Esophagus muscularis mucosa (tissue), 3 donors: ENCODE measurements around the gene NXF1.

Source experiments
- CTCF ChIP-seq, 3 experiments: fragments of 200-600 bp in 2 of 3; fragments of 450-650 bp in 1 of 3; sonication (generic) in 2 of 3; IDR thresholded peaks; one replicate each; pipeline ENCODE4 v1.5.1; 2017 to 2019; ENCODE audit warnings: antibody characterized with exemption in 3 of 3, mild to moderate bottlenecking in 2 of 3, moderate library complexity in 1 of 3
- POLR2AphosphoS5 ChIP-seq, 2 donors: sonication (generic); formaldehyde crosslinking; IDR thresholded peaks; one replicate each; pipeline ENCODE4 v1.6.1; 2017; ENCODE audit warnings: antibody characterized with exemption in 2 of 2

- TF ChIP-seq CTCF (IDR thresholded peaks at IDR 0.05) (no peak), POLR2AphosphoS5 (IDR thresholded peaks at IDR 0.05) (no peak)
These were observed 46.7 kb upstream of the NXF1 start for GRCh38 chr11:62851807-62852522.
